GM12878 (cell line): ENCODE measurements around the gene GDF3. TPM values are rescaled to one million over a fixed set of nuclear protein-coding genes. Genes with fewer than 3 reads are reported as not detected.

Source experiments
- ATAC-seq: fragments of 200-7000 bp; cut with Tn5 transposase; 3 replicates; pipeline ENCODE4 v1.9.1; 2020; ENCODE audit warnings: mild to moderate bottlenecking, moderate library complexity
- BruUV-seq: library from RNA; stranded (reverse); fragments of 400-500 nt; replicated peaks from 2 replicates; lab custom pipeline; 2021; lab: Mats Ljungman, UMichigan
- CTCF ChIA-PET: fragments of 300-600 bp; sonication (Branson Sonifier 250); formaldehyde crosslinking; extraction: SDS; loops from one replicate; lab custom pipeline; 2021; ENCODE audit warnings: inconsistent platforms; lab: Yijun Ruan, JAX
- POLR2A ChIA-PET: fragments of 350-600 bp; formaldehyde crosslinking; extraction: SDS; loops from one replicate; lab custom pipeline; 2021; ENCODE audit warnings: inconsistent platforms; lab: Charles Lee
- RAD21 ChIA-PET: fragments of 300-600 bp; sonication (Branson Sonifier 250); formaldehyde crosslinking; loops from one replicate; lab custom pipeline; 2023; ENCODE audit warnings: antibody characterized with exemption; ENCODE audit not compliant: unreplicated experiment; lab: Charles Lee
- SMC1A ChIA-PET: fragments of 300-600 bp; sonication (Branson Sonifier 250); formaldehyde crosslinking; loops from one replicate; lab custom pipeline; 2023; ENCODE audit not compliant: unreplicated experiment, uncharacterized antibody; lab: Charles Lee
- DNase-seq: peaks from one replicate; pipeline ENCODE4 v3.0.0-alpha.2; 2011; ENCODE audit warnings: low read depth, low spot score
- FAIRE-seq: peaks from 3 replicates; lab custom pipeline; 2011; peaks lifted over from hg19 to GRCh38; lab: Jason Lieb, UNC
- H2AFZ ChIP-seq: 2 replicates; pipeline ENCODE4 v1.6.0; 2011; ENCODE audit warnings: low read depth, low read length, control low read depth; ENCODE audit not compliant: control insufficient read depth
- H3K27ac ChIP-seq: 2 replicates; pipeline ENCODE4 v1.5.1; 2011; ENCODE audit warnings: control low read depth; ENCODE audit not compliant: control insufficient read depth, insufficient read depth
- H3K27me3 ChIP-seq, 2 experiments: replicated peaks in 1 of 2; 2 replicates each; pipeline versions ENCODE4 v1.6.0 to v1.6.1; 2011; ENCODE audit warnings: low read length in 1 of 2; ENCODE audit not compliant: control insufficient read depth in 2 of 2, insufficient read depth in 2 of 2
- H3K36me3 ChIP-seq, 2 experiments: 2 replicates each; pipeline ENCODE4 v1.5.1; 2011; ENCODE audit warnings: low read length in 1 of 2; ENCODE audit not compliant: control insufficient read depth in 2 of 2, insufficient read depth in 2 of 2
- H3K4me1 ChIP-seq: 2 replicates; pipeline ENCODE4 v1.6.1; 2011; ENCODE audit warnings: mild to moderate bottlenecking, low read length, moderate library complexity, mixed read lengths; ENCODE audit not compliant: control insufficient read depth, insufficient read depth
- H3K4me2 ChIP-seq: 2 replicates; pipeline ENCODE4 v1.6.0; 2011; ENCODE audit warnings: control low read depth; ENCODE audit not compliant: control insufficient read depth, insufficient read depth
- H3K4me3 ChIP-seq: fragments of 200-600 bp; sonication (generic); 2 replicates; pipeline ENCODE4 v1.5.1; 2016
- H3K79me2 ChIP-seq: 2 replicates; pipeline ENCODE4 v1.6.0; 2011; ENCODE audit warnings: low read length; ENCODE audit not compliant: control insufficient read depth, insufficient read depth
- H3K9ac ChIP-seq: 2 replicates; pipeline ENCODE4 v1.8.0; 2011; ENCODE audit warnings: low read length, control low read depth, mixed read lengths; ENCODE audit not compliant: control insufficient read depth, insufficient read depth
- H3K9me3 ChIP-seq: replicated peaks from 3 replicates; pipeline ENCODE4 v1.5.1; 2011; ENCODE audit warnings: mild to moderate bottlenecking, low read length; ENCODE audit not compliant: control insufficient read depth, insufficient read depth
- H4K20me1 ChIP-seq: 2 replicates; pipeline ENCODE4 v1.6.0; 2011; ENCODE audit not compliant: control insufficient read depth, insufficient read depth
- ATF7 ChIP-seq: fragments of 450-650 bp; IDR thresholded peaks from 2 replicates; pipeline ENCODE4 v1.6.1; 2016; ENCODE audit warnings: low read depth, mild to moderate bottlenecking
- BCL11A ChIP-seq: IDR thresholded peaks from 2 replicates; pipeline ENCODE4 v1.6.1; 2011; ENCODE audit warnings: low read depth, low read length
- BRCA1 ChIP-seq: IDR thresholded peaks from 2 replicates; pipeline ENCODE4 v1.6.1; 2011; ENCODE audit warnings: low read depth, low read length, improper control_type of control experiment
- CREM ChIP-seq: IDR thresholded peaks from 2 replicates; pipeline ENCODE4 v1.6.1; 2014; ENCODE audit warnings: antibody characterized with exemption, low read depth
- EP300 ChIP-seq, 2 experiments: fragments of 150-350 bp in 1 of 2; IDR thresholded peaks; 2 replicates each; pipeline ENCODE4 v1.6.1; 2011 to 2012; ENCODE audit warnings: low read depth in 2 of 2, low read length in 2 of 2, borderline replicate concordance in 1 of 2, improper control_type of control experiment in 1 of 2, inconsistent platforms in 1 of 2; ENCODE audit not compliant: control insufficient read depth in 1 of 2
- FOS ChIP-seq: IDR thresholded peaks from 3 replicates; pipeline ENCODE4 v1.6.1; 2011; ENCODE audit warnings: borderline replicate concordance; ENCODE audit not compliant: insufficient read length; ENCODE audit errors: extremely low read depth
- JUNB ChIP-seq: IDR thresholded peaks from 2 replicates; pipeline ENCODE4 v1.6.1; 2016; ENCODE audit warnings: antibody characterized with exemption, mild to moderate bottlenecking
- KDM1A ChIP-seq: fragments of 200-600 bp; sonication (generic); IDR thresholded peaks from 2 replicates; pipeline ENCODE4 v1.6.1; 2016; ENCODE audit warnings: borderline replicate concordance
- MYC ChIP-seq: IDR thresholded peaks from 2 replicates; pipeline ENCODE4 v1.6.1; 2011; ENCODE audit warnings: mild to moderate bottlenecking, low read length, moderate library complexity, inconsistent platforms; ENCODE audit not compliant: insufficient read depth, insufficient replicate concordance, insufficient read length, severe bottlenecking
- NFYA ChIP-seq: IDR thresholded peaks from 2 replicates; pipeline ENCODE4 v1.6.1; 2011; ENCODE audit warnings: low read depth, mild to moderate bottlenecking, low read length, improper control_type of control experiment, borderline replicate concordance
- NRF1 ChIP-seq: conservative IDR thresholded peaks from 2 replicates; pipeline ENCODE4 v1.6.1; 2011; ENCODE audit warnings: mild to moderate bottlenecking, low read depth, low read length, improper control_type of control experiment
- SIN3A ChIP-seq: IDR thresholded peaks from 2 replicates; pipeline ENCODE4 v1.6.1; 2012; ENCODE audit warnings: low read depth, low read length, improper control_type of control experiment
- SIX5 ChIP-seq: IDR thresholded peaks from 2 replicates; pipeline ENCODE4 v1.6.1; 2011; ENCODE audit warnings: mild to moderate bottlenecking, low read depth, low read length, moderate library complexity; ENCODE audit not compliant: severe bottlenecking
- SRF ChIP-seq, 2 experiments: IDR thresholded peaks; 2 replicates each; pipeline ENCODE4 v1.6.1; 2011; ENCODE audit warnings: low read depth in 2 of 2, low read length in 2 of 2, mild to moderate bottlenecking in 1 of 2, moderate library complexity in 1 of 2
- SUZ12 ChIP-seq: fragments of 200-600 bp; sonication (generic); IDR thresholded peaks from one replicate; pipeline ENCODE4 v1.6.1; 2018; ENCODE audit warnings: antibody characterized with exemption, mild to moderate bottlenecking; ENCODE audit not compliant: unreplicated experiment
- YY1 ChIP-seq: IDR thresholded peaks from 2 replicates; pipeline ENCODE4 v1.6.1; 2011; ENCODE audit warnings: low read depth, mild to moderate bottlenecking, low read length
- ZNF24 ChIP-seq: fragments of 450-650 bp; IDR thresholded peaks from 2 replicates; pipeline ENCODE4 v1.6.1; 2017; ENCODE audit warnings: antibody characterized with exemption, mild to moderate bottlenecking
- ZSCAN29 ChIP-seq: fragments of 450-650 bp; IDR thresholded peaks from 2 replicates; pipeline ENCODE4 v1.6.1; 2017; ENCODE audit warnings: mild to moderate bottlenecking, moderate library complexity
- WGBS: methylation state at CpG from one replicate; pipeline ENCODE4 v1.1.6; 2016; ENCODE audit warnings: low lambda C conversion rate; ENCODE audit not compliant: insufficient replicate concordance, insufficient coverage; ENCODE audit errors: missing lambda C conversion rate; 5-methylcytosine and 5-hydroxymethylcytosine counted together
- in situ Hi-C: fragments of 300-500 bp; cut with MboI; formaldehyde crosslinking; loops from 9 replicates; pipeline ENCODE4 v1.14.3; 2018; ENCODE audit warnings: mixed read lengths
- intact Hi-C: fragments of 100-400 bp; cut with micrococcal nuclease; formaldehyde crosslinking; loops from one replicate; pipeline ENCODE4 v1.14.2; 2022; ENCODE audit not compliant: unreplicated experiment
- polyA plus RNA-seq, 11 experiments: library from polyadenylated mRNA; depleted of rRNA in 4 of 11; unstranded in 6 of 11; stranded (reverse) in 5 of 11; fragments of >200 nt; fragmentation: Nextera tagmentation in 4 of 11; fragmentation: Illumina TruSeq in 1 of 11; extraction: Ambion mirVana in 4 of 11; extraction: Trizol in 1 of 11; gene quantifications; 1 replicate in 1 of 11; 2 replicates in 10 of 11; pipeline versions ENCODE4 v1.2.1 to v1.2.3, GENCODE V29; 2011 to 2016; ENCODE audit warnings: inconsistent platforms in 2 of 11, missing spikeins in 2 of 11, low read depth in 1 of 11
- total RNA-seq, 4 experiments: library from RNA; depleted of rRNA in 3 of 4; stranded (reverse); fragments of >200 nt in 3 of 4; fragmentation: Illumina TruSeq in 1 of 4; extraction: Trizol in 1 of 4; gene quantifications; 2 replicates each; pipeline versions ENCODE4 v1.2.1 to v1.2.3, GENCODE V29; 2013 to 2021
- TF ChIP-seq, protein P1 (sequence below): fragments of 450-650 bp; formaldehyde crosslinking; IDR thresholded peaks from 2 replicates; pipeline ENCODE4 v1.5.0; 2022; ENCODE audit warnings: mild to moderate bottlenecking, missing genetic modification characterization
- TF ChIP-seq, protein P2 (sequence below): fragments of 450-650 bp; IDR thresholded peaks from 2 replicates; pipeline ENCODE4 v1.6.1; 2017; ENCODE audit warnings: antibody characterized with exemption, mild to moderate bottlenecking, moderate library complexity

GDF3 gene
- total and polyA plus RNA-seq, 10 of the 15 experiments (the other 5 are each of a cell fraction or from before 2014, with no cell fraction given) = not detected

DNA sequence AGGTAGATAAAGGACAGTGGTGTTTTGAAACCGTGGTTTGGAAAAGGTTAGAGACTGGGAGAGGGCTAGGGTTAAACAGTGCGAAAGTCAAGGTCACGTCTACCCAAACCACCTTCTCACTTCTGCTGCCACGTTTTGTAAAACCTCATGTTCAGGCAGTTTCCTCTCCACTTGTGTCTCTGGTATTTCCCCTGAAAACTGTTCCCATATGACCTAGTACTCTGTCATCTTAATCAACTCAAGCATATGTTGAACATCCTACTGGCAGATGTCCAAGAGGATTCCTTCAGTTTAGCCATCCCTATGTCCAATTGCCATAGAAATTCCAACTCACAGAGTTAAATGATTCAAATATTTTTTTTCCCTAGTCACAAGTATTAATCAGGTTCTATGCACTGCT, 34.2 kb upstream of the GDF3 start:
- ChIA-PET SMC1A (no interaction called here), RAD21 (no interaction called here), POLR2A (no interaction called here), CTCF (no interaction called here)
- Histone ChIP-seq H3K9ac (no peak overlapping the region), H3K79me2 (no peaks in the 10 kb centered on the region), H3K27me3 (no peaks in the 10 kb centered on the region; a peak in 1 of 4 replicates), H3K4me1 (no peaks in the 10 kb centered on the region), H4K20me1 (no peaks in the 10 kb centered on the region), H3K36me3 (no peaks in the 10 kb centered on the region), H3K4me2 (no peak overlapping the region), H3K4me3 (no peak overlapping the region), H2AFZ (no peak overlapping the region), H3K27ac (no peak overlapping the region), H3K9me3 (no peaks in the 10 kb centered on the region)
- in situ Hi-C loops (no loop called here), intact Hi-C loops (no loop called here)
- WGBS = 13% methylated on average over 4 of the region's 4 CpGs
- DNase-seq (no peak), ATAC-seq (no peak), FAIRE-seq (no peak)
- no peak for TF ChIP-seq ZSCAN29
- TF ChIP-seq, protein P1, sequence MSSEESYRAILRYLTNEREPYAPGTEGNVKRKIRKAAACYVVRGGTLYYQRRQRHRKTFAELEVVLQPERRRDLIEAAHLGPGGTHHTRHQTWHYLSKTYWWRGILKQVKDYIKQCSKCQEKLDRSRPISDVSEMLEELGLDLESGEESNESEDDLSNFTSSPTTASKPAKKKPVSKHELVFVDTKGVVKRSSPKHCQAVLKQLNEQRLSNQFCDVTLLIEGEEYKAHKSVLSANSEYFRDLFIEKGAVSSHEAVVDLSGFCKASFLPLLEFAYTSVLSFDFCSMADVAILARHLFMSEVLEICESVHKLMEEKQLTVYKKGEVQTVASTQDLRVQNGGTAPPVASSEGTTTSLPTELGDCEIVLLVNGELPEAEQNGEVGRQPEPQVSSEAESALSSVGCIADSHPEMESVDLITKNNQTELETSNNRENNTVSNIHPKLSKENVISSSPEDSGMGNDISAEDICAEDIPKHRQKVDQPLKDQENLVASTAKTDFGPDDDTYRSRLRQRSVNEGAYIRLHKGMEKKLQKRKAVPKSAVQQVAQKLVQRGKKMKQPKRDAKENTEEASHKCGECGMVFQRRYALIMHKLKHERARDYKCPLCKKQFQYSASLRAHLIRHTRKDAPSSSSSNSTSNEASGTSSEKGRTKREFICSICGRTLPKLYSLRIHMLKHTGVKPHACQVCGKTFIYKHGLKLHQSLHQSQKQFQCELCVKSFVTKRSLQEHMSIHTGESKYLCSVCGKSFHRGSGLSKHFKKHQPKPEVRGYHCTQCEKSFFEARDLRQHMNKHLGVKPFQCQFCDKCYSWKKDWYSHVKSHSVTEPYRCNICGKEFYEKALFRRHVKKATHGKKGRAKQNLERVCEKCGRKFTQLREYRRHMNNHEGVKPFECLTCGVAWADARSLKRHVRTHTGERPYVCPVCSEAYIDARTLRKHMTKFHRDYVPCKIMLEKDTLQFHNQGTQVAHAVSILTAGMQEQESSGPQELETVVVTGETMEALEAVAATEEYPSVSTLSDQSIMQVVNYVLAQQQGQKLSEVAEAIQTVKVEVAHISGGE (CRISPR knock-in tag) = no peak
- TF ChIP-seq NFYA = no peak
- TF ChIP-seq YY1 = no peak
- TF ChIP-seq FOS = no peak
- no peak for TF ChIP-seq JUNB
- TF ChIP-seq BCL11A = no peak
- no peak for TF ChIP-seq SUZ12
- TF ChIP-seq CREM = no peak
- no peak for TF ChIP-seq SIX5
- no peak for TF ChIP-seq EP300 (IDR thresholded peaks at IDR 0.05; ENCODE audit: borderline replicate concordance in 1 of 2, control insufficient read depth in 1 of 2, low read depth in 2 of 2, low read length in 2 of 2)
- TF ChIP-seq ATF7 = no peak
- TF ChIP-seq NRF1 = no peak
- TF ChIP-seq ZNF24 = no peak
- TF ChIP-seq BRCA1 = no peak
- TF ChIP-seq, protein P2, sequence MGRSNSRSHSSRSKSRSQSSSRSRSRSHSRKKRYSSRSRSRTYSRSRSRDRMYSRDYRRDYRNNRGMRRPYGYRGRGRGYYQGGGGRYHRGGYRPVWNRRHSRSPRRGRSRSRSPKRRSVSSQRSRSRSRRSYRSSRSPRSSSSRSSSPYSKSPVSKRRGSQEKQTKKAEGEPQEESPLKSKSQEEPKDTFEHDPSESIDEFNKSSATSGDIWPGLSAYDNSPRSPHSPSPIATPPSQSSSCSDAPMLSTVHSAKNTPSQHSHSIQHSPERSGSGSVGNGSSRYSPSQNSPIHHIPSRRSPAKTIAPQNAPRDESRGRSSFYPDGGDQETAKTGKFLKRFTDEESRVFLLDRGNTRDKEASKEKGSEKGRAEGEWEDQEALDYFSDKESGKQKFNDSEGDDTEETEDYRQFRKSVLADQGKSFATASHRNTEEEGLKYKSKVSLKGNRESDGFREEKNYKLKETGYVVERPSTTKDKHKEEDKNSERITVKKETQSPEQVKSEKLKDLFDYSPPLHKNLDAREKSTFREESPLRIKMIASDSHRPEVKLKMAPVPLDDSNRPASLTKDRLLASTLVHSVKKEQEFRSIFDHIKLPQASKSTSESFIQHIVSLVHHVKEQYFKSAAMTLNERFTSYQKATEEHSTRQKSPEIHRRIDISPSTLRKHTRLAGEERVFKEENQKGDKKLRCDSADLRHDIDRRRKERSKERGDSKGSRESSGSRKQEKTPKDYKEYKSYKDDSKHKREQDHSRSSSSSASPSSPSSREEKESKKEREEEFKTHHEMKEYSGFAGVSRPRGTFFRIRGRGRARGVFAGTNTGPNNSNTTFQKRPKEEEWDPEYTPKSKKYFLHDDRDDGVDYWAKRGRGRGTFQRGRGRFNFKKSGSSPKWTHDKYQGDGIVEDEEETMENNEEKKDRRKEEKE = no peak
- TF ChIP-seq MYC = no peak
- TF ChIP-seq KDM1A = no peak
- TF ChIP-seq SRF (IDR thresholded peaks at IDR 0.05; ENCODE audit: low read depth in 2 of 2, low read length in 2 of 2) = no peak
- no peak for TF ChIP-seq SIN3A
- no TSS peak for BruUV-seq
